T follicular helper cell (primary cell): Measurements from ENCODE around the gene APOC3.

ENCODE experiments used
- DNase-seq: peaks from one replicate; pipeline ENCODE4 v3.0.0-alpha.2; 2020; ENCODE audit warnings: low read depth

The APOC3 gene

GRCh38 chr11:116851626-116852025 lies 21.9 kb downstream of the APOC3 start:
- DNase-seq = peak; percentile 42

GRCh38 chr11:116852261-116853031 lies 22.7 kb downstream of the APOC3 start:
- no peak for DNase-seq

GRCh38 chr11:116853461-116854073 lies 23.9 kb downstream of the APOC3 start:
- DNase-seq = peak; percentile 54

GRCh38 chr11:116855413-116855812 lies 25.7 kb downstream of the APOC3 start:
- DNase-seq = no peak

GRCh38 chr11:116856423-116856822 lies 26.7 kb downstream of the APOC3 start:
- DNase-seq = no peak

- DNase-seq = no peak
Measured at GRCh38 chr11:116857316-116857715, 27.6 kb downstream of the APOC3 start.

- DNase-seq = no peak
Measured at GRCh38 chr11:116857936-116858335, 28.2 kb downstream of the APOC3 start.

GRCh38 chr11:116859175-116859574 lies 29.5 kb downstream of the APOC3 start:
- DNase-seq = no peak

- DNase-seq = no peak
Measured at GRCh38 chr11:116860303-116860702, 30.6 kb downstream of the APOC3 start.

GRCh38 chr11:116861539-116861938 lies 31.8 kb downstream of the APOC3 start:
- DNase-seq = no peak

GRCh38 chr11:116862185-116862584 lies 32.5 kb downstream of the APOC3 start:
- DNase-seq = no peak

GRCh38 chr11:116862951-116863350 lies 33.2 kb downstream of the APOC3 start:
- no peak for DNase-seq

GRCh38 chr11:116864531-116864930 lies 34.8 kb downstream of the APOC3 start:
- no peak for DNase-seq

GRCh38 chr11:116865696-116866095 lies 36.0 kb downstream of the APOC3 start:
- DNase-seq = no peak

GRCh38 chr11:116866804-116867455 lies 37.2 kb downstream of the APOC3 start:
- DNase-seq = no peak

GRCh38 chr11:116867619-116868018 lies 37.9 kb downstream of the APOC3 start:
- no peak for DNase-seq

GRCh38 chr11:116868066-116868465 lies 38.4 kb downstream of the APOC3 start:
- DNase-seq = no peak

GRCh38 chr11:116869610-116870009 lies 39.9 kb downstream of the APOC3 start:
- DNase-seq = no peak

- no peak for DNase-seq
Measured at GRCh38 chr11:116870054-116870453, 40.3 kb downstream of the APOC3 start.

- DNase-seq = no peak
Measured at GRCh38 chr11:116871248-116871647, 41.5 kb downstream of the APOC3 start.

- no peak for DNase-seq
Measured at GRCh38 chr11:116873381-116873780, 43.7 kb downstream of the APOC3 start.

- no peak for DNase-seq
Measured at GRCh38 chr11:116874251-116874650, 44.5 kb downstream of the APOC3 start.

GRCh38 chr11:116875194-116875593 lies 45.5 kb downstream of the APOC3 start:
- no peak for DNase-seq
